H1 (cell line): ENCODE results near the gene PCGF3.
"Not testable (repeated sequence)": the region's sequence is repeated elsewhere in the genome, so short reads cannot be mapped to it uniquely, and the experiment has no call there.

Source experiments
- EZH2 ChIP-seq: fragments of 200-600 bp; sonication (generic); IDR thresholded peaks from 2 replicates; pipeline ENCODE4 v1.7.1; 2012; ENCODE audit warnings: low read depth, mild to moderate bottlenecking, moderate library complexity, low read length, inconsistent platforms; ENCODE audit not compliant: severe bottlenecking
- JUND ChIP-seq: IDR thresholded peaks from 2 replicates; pipeline ENCODE4 v1.6.1; 2011; ENCODE audit warnings: mild to moderate bottlenecking, improper control_type of control experiment, low read length
- KDM1A ChIP-seq: fragments of 200-600, 300-600 bp; sonication (generic); IDR thresholded peaks from 2 replicates; pipeline ENCODE4 v1.7.1; 2016; ENCODE audit warnings: mild to moderate bottlenecking, low read length, borderline replicate concordance

GRCh38 chr4:780255-780654 lies 74.6 kb downstream of the PCGF3 start:
- TF ChIP-seq EZH2, KDM1A, JUND: not testable (repeated sequence)
